Nephron progenitor cell (in vitro differentiated cells): ENCODE results near the gene SELP.

Experiments
- DNase-seq: peaks from one replicate; pipeline ENCODE4 v3.0.0; 2021
- H3K27ac Mint-ChIP-seq: 2 replicates; pipeline ENCODE4 v1.8.0; 2021; ENCODE audit warnings: mild to moderate bottlenecking, moderate library complexity, mixed read lengths
- H3K27me3 Mint-ChIP-seq: 2 replicates; pipeline ENCODE4 v1.8.0; 2021; ENCODE audit warnings: mild to moderate bottlenecking, low read depth, mixed read lengths; ENCODE audit not compliant: poor library complexity
- H3K36me3 Mint-ChIP-seq: 2 replicates; pipeline ENCODE4 v1.8.0; 2021; ENCODE audit warnings: low read depth, mixed read lengths
- H3K4me1 Mint-ChIP-seq: 2 replicates; pipeline ENCODE4 v1.8.0; 2021; ENCODE audit warnings: mixed read lengths
- H3K4me3 Mint-ChIP-seq: 2 replicates; pipeline ENCODE4 v1.8.0; 2021; ENCODE audit warnings: mild to moderate bottlenecking, moderate library complexity, mixed read lengths
- H3K9me3 Mint-ChIP-seq: 2 replicates; pipeline ENCODE4 v1.8.0; 2021; ENCODE audit warnings: mild to moderate bottlenecking, moderate library complexity, mixed read lengths
- CTCF ChIP-seq: fragments of 200-600 bp; sonication (generic); IDR thresholded peaks from 2 replicates; pipeline ENCODE4 v1.5.0; 2021; ENCODE audit warnings: antibody characterized with exemption

Gene SELP

DNA sequence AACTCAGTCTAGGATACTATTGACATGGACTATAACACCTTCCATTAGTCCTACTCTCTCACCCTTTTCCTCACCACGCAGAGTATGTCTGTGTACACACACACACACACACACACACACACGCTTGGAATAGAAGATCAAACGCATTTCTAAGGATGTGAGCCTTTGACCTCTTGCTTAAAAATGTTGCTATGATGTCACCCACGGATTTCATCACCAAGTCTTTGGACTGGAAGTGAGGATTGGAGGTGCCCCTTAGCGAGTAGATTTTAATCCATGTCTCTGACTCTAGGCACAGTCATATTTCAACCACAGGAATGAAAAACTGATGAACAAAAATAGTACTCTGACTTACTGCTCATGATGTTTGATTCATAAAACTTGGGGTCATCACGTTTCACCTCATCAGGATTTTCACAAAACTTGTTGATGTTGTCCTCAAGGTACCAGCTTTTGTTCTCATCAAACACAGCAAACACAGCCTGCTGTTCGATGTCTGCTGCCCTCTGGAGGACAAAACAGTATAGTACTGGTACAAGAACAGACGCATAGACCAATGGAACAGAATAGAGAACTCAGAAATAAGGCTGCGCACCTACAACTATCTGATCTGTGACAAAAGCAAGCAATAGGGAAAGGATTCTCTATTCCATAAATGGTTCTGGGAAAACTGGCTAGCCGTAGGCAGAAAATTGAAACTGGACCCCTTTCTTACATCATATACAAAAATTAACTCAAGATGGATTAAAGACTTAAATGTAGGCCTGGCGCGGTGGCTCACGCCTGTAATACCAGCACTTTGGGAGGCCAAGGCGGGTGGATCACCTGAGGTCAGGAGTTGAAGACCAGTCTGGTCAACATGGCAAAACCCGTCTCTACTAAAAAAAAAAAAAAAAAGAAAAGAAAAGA is 83.6 kb downstream of the SELP start:
- DNase-seq, result peak; percentile 51
- H3K27me3 Mint-ChIP-seq, result peaks cover 7% of the 10 kb centered on the region
- H3K27ac Mint-ChIP-seq, result no peak overlapping the region
- no peaks in the 10 kb centered on the region for H3K4me1 Mint-ChIP-seq
- peak; percentile 71 for TF ChIP-seq CTCF
- no peaks in the 10 kb centered on the region for H3K36me3 Mint-ChIP-seq
- H3K9me3 Mint-ChIP-seq, result no peaks in the 10 kb centered on the region
- no peak overlapping the region for H3K4me3 Mint-ChIP-seq

DNA sequence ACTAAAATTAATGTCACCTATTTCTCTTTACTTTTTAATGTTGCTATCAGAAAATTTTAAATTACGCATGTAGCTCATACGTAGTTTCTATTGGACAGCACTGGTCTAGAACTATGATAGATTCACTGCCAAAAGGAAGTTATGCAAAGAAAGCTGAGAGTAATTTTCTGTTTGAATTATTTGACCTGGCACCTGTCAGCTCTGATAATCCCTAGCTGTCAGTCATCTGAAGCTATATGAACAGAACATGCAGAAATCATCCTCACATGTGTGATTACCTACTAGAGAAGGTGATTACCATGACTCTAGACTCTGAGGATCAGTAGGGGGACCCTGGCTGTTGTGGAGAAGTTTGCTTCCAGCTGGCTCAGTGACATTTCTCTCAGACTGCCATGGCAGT is 84.5 kb downstream of the SELP start:
- Mint-ChIP-seq H3K9me3 (no peaks in the 10 kb centered on the region), H3K36me3 (no peaks in the 10 kb centered on the region), H3K27ac (no peak overlapping the region), H3K4me1 (no peaks in the 10 kb centered on the region), H3K4me3 (no peak overlapping the region), H3K27me3 (peaks cover 7% of the 10 kb centered on the region)
- TF ChIP-seq CTCF, result no peak
- no peak for DNase-seq

DNA sequence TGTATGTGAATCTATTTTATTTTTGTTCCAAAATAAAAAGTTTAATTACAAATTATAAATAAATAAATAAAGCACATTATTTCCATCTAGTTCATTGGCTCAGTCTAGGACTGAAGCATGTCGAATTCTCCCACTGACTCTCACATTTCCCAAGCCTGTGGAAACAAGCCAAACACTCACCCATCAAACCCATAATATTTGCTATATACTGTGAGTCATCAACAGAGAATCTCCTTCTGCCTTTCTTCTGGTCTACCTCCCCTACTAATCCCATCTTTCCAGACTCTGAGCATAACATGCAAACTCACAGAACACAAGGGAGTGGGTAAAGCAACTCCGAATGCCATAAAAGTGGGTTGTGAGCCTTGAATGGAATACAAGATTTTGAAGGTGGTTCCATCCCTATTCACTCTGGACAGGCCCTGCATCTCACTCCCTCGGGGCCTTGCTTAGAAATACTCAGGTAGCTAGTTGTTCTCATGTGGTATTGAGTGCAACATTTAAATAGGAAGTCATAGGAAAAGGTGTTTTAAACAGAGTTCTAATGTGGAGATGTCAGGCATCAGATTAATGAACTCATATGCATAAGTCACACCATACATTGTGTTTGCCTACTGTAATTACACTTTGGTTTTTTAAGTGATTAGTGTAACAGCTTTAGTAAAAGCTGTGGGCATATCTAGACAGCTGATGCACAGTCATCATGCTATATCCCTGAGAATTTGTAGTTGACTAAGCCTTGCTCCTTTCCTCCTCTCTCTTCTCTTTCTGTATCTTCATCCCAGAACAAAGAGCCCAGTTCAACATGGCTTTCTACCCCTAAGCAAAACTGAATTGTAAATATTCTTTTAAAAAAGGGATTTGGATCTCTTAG is 90.7 kb downstream of the SELP start:
- no peak overlapping the region for H3K27ac Mint-ChIP-seq
- H3K9me3 Mint-ChIP-seq, result no peaks in the 10 kb centered on the region
- no peak for TF ChIP-seq CTCF
- no peak overlapping the region for H3K4me3 Mint-ChIP-seq
- H3K36me3 Mint-ChIP-seq, result no peaks in the 10 kb centered on the region
- no peaks in the 10 kb centered on the region for H3K4me1 Mint-ChIP-seq
- peaks cover 3% of the 10 kb centered on the region for H3K27me3 Mint-ChIP-seq
- no peak for DNase-seq
